H1 (cell line): ENCODE measurements around the gene ARHGEF16. TPM values are rescaled to one million over a fixed set of nuclear protein-coding genes. Genes with fewer than 3 reads are reported as not detected.

ENCODE experiments used
- EZH2 ChIP-seq: fragments of 200-600 bp; sonication (generic); IDR thresholded peaks from 2 replicates; pipeline ENCODE4 v1.7.1; 2012; ENCODE audit warnings: low read depth, mild to moderate bottlenecking, moderate library complexity, low read length, inconsistent platforms; ENCODE audit not compliant: severe bottlenecking
- JUND ChIP-seq: IDR thresholded peaks from 2 replicates; pipeline ENCODE4 v1.6.1; 2011; ENCODE audit warnings: mild to moderate bottlenecking, improper control_type of control experiment, low read length
- MAFK ChIP-seq: IDR thresholded peaks from 2 replicates; pipeline ENCODE4 v1.6.1; 2012; ENCODE audit warnings: low read depth, mild to moderate bottlenecking, improper control_type of control experiment, low read length
- PHF8 ChIP-seq: fragments of 200-600 bp; sonication (generic); conservative IDR thresholded peaks from 2 replicates; pipeline ENCODE4 v1.7.1; 2012; ENCODE audit warnings: low read depth, mild to moderate bottlenecking, inconsistent platforms, low read length, moderate library complexity
- RAD21 ChIP-seq, 2 experiments: IDR thresholded peaks in 1 of 2; conservative IDR thresholded peaks in 1 of 2; 2 replicates each; pipeline ENCODE4 v1.6.1; 2011; ENCODE audit warnings: low read depth in 2 of 2, low read length in 2 of 2, improper control_type of control experiment in 1 of 2, inconsistent platforms in 1 of 2, mild to moderate bottlenecking in 1 of 2, moderate library complexity in 1 of 2
- RBBP5 ChIP-seq: IDR thresholded peaks from 2 replicates; pipeline ENCODE4 v1.7.1; 2012; ENCODE audit warnings: low read depth, mild to moderate bottlenecking, inconsistent platforms, low read length, moderate library complexity, borderline replicate concordance
- SAP30 ChIP-seq: fragments of 300-600 bp; sonication (generic); IDR thresholded peaks from 2 replicates; pipeline ENCODE4 v1.7.1; 2012; ENCODE audit warnings: low read length, moderate library complexity, mild to moderate bottlenecking, inconsistent platforms; ENCODE audit not compliant: insufficient read depth, insufficient replicate concordance
- polyA plus RNA-seq, 7 experiments: library from polyadenylated mRNA; depleted of rRNA in 3 of 7; stranded (reverse) in 5 of 7; unstranded in 2 of 7; fragments of >200 nt in 5 of 7; fragments of 200-250 nt in 2 of 7; gene quantifications; 1 replicate in 5 of 7; 2 replicates in 1 of 7; 4 replicates in 1 of 7; pipeline versions ENCODE4 v1.2.1 to v1.2.3, GENCODE V29; 2011 to 2013; ENCODE audit warnings: missing spikeins in 2 of 7, mixed read lengths in 2 of 7
- total RNA-seq: library from RNA; stranded (reverse); fragmentation: NEBNext Ultra II Directional; extraction: Animal tissue kit (Norgen Biotek cat#: 25700); gene quantifications from 2 replicates; pipeline ENCODE4 v1.2.1, GENCODE V29; 2021
- TF ChIP-seq, protein P1 (sequence below): fragments of 300-600 bp; sonication (generic); IDR thresholded peaks from 2 replicates; pipeline ENCODE4 v1.7.1; 2012; ENCODE audit warnings: low read length, moderate library complexity, mild to moderate bottlenecking, inconsistent platforms; ENCODE audit not compliant: insufficient replicate concordance

ARHGEF16 gene
- total and polyA plus RNA-seq, 2 of the 8 experiments (the other 6 are each of a cell fraction or from before 2014, with no cell fraction given): 18.3 to 20.7 TPM

DNA sequence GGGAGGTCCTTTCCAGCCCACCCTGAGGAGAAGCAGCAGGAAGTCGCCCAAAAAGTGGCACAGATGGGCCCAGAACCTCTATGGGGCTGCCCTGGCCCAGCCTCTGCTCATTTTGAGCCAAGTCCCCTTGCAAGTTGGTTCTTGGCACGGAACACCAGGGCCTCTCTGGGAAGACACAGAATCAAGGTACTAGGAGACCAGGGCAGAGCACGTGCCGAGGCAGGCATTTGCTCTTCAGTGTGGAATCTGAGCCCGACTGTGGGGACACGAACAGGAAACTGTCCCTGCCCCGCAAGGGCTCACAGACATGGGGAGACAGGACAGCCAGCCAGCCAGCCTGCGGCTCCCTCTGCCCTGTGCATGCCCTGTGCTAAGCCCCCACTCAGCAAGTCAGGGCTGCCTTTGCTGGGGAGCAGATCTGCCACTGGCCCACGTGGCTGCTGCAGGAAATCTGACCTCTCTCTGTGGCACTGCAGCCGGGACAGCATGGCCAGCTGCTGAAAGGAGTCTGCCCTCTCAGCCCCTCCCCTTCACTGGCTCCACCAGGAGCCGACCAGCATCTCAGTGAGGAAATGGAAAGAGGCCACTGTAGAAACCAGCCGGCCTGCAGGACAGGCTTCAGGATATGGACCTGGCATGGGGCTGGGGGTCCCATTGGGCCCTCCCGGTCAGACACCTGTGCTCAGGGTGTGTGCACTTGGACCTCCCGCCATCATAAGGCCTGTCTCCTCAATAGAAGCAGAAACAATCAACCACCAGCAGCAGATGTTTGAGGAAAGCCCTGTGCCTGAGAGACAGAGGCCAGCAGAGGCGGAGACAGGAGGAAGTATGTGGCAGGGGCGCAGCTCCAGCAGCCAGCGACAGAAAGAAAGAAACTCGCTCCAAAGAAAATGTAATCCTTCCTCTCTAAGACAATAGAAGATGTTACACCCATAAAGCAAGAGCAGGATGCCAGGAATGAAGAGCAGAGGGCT, 3.7 kb downstream of the ARHGEF16 start (continued):
- TF ChIP-seq EZH2 (no peak), RAD21 (IDR thresholded peaks at IDR 0.05 in 1 of 2, conservative IDR thresholded peaks at IDR 0.05 in 1 of 2; ENCODE audit: low read depth in 2 of 2, low read length in 2 of 2) (no peak), RBBP5 (no peak), SAP30 (no peak), MAFK (no peak), PHF8 (no peak), JUND (no peak)
- TF ChIP-seq, protein P1, sequence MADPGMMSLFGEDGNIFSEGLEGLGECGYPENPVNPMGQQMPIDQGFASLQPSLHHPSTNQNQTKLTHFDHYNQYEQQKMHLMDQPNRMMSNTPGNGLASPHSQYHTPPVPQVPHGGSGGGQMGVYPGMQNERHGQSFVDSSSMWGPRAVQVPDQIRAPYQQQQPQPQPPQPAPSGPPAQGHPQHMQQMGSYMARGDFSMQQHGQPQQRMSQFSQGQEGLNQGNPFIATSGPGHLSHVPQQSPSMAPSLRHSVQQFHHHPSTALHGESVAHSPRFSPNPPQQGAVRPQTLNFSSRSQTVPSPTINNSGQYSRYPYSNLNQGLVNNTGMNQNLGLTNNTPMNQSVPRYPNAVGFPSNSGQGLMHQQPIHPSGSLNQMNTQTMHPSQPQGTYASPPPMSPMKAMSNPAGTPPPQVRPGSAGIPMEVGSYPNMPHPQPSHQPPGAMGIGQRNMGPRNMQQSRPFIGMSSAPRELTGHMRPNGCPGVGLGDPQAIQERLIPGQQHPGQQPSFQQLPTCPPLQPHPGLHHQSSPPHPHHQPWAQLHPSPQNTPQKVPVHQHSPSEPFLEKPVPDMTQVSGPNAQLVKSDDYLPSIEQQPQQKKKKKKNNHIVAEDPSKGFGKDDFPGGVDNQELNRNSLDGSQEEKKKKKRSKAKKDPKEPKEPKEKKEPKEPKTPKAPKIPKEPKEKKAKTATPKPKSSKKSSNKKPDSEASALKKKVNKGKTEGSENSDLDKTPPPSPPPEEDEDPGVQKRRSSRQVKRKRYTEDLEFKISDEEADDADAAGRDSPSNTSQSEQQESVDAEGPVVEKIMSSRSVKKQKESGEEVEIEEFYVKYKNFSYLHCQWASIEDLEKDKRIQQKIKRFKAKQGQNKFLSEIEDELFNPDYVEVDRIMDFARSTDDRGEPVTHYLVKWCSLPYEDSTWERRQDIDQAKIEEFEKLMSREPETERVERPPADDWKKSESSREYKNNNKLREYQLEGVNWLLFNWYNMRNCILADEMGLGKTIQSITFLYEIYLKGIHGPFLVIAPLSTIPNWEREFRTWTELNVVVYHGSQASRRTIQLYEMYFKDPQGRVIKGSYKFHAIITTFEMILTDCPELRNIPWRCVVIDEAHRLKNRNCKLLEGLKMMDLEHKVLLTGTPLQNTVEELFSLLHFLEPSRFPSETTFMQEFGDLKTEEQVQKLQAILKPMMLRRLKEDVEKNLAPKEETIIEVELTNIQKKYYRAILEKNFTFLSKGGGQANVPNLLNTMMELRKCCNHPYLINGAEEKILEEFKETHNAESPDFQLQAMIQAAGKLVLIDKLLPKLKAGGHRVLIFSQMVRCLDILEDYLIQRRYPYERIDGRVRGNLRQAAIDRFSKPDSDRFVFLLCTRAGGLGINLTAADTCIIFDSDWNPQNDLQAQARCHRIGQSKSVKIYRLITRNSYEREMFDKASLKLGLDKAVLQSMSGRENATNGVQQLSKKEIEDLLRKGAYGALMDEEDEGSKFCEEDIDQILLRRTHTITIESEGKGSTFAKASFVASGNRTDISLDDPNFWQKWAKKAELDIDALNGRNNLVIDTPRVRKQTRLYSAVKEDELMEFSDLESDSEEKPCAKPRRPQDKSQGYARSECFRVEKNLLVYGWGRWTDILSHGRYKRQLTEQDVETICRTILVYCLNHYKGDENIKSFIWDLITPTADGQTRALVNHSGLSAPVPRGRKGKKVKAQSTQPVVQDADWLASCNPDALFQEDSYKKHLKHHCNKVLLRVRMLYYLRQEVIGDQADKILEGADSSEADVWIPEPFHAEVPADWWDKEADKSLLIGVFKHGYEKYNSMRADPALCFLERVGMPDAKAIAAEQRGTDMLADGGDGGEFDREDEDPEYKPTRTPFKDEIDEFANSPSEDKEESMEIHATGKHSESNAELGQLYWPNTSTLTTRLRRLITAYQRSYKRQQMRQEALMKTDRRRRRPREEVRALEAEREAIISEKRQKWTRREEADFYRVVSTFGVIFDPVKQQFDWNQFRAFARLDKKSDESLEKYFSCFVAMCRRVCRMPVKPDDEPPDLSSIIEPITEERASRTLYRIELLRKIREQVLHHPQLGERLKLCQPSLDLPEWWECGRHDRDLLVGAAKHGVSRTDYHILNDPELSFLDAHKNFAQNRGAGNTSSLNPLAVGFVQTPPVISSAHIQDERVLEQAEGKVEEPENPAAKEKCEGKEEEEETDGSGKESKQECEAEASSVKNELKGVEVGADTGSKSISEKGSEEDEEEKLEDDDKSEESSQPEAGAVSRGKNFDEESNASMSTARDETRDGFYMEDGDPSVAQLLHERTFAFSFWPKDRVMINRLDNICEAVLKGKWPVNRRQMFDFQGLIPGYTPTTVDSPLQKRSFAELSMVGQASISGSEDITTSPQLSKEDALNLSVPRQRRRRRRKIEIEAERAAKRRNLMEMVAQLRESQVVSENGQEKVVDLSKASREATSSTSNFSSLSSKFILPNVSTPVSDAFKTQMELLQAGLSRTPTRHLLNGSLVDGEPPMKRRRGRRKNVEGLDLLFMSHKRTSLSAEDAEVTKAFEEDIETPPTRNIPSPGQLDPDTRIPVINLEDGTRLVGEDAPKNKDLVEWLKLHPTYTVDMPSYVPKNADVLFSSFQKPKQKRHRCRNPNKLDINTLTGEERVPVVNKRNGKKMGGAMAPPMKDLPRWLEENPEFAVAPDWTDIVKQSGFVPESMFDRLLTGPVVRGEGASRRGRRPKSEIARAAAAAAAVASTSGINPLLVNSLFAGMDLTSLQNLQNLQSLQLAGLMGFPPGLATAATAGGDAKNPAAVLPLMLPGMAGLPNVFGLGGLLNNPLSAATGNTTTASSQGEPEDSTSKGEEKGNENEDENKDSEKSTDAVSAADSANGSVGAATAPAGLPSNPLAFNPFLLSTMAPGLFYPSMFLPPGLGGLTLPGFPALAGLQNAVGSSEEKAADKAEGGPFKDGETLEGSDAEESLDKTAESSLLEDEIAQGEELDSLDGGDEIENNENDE: no peak
